Neuron (in vitro differentiated cells): ENCODE results near the gene CCNQ.

Source experiments
- H2AFZ ChIP-seq: one replicate; pipeline ENCODE4 v1.6.1; 2013; ENCODE audit warnings: low read depth, mild to moderate bottlenecking, inconsistent platforms, low read length, moderate library complexity
- H3K27me3 ChIP-seq: one replicate; pipeline ENCODE4 v1.6.1; 2013; ENCODE audit warnings: low read length; ENCODE audit not compliant: insufficient read depth
- H3K36me3 ChIP-seq: one replicate; pipeline ENCODE4 v1.6.1; 2013; ENCODE audit warnings: low read length; ENCODE audit not compliant: insufficient read depth
- H3K4me1 ChIP-seq: one replicate; pipeline ENCODE4 v1.6.1; 2013; ENCODE audit warnings: low read length; ENCODE audit not compliant: insufficient read depth
- H3K4me3 ChIP-seq: 2 replicates; pipeline ENCODE4 v1.5.1; 2013; ENCODE audit warnings: mild to moderate bottlenecking, low read length, moderate library complexity
- H3K9me3 ChIP-seq: one replicate; pipeline ENCODE4 v1.6.1; 2013; ENCODE audit warnings: low read length

CCNQ gene

GRCh38 chrX:153633607-153634180, 34.8 kb upstream of the CCNQ start:
- H2AFZ ChIP-seq: no peak overlapping the region
- no peaks in the 10 kb centered on the region for H3K36me3 ChIP-seq

GRCh38 chrX:153633048-153633447, 34.1 kb upstream of the CCNQ start:
- Histone ChIP-seq H3K27me3 (peaks cover 40% of the 10 kb centered on the region), H3K36me3 (no peaks in the 10 kb centered on the region)

More at GRCh38 chrX:153633607-153634180, 34.8 kb upstream of the CCNQ start:
- H3K27me3 ChIP-seq: peaks cover 47% of the 10 kb centered on the region
- H3K4me1 ChIP-seq: no peaks in the 10 kb centered on the region
- H3K4me3 ChIP-seq: no peak overlapping the region
- peaks cover 8% of the 10 kb centered on the region for H3K9me3 ChIP-seq

GRCh38 chrX:153632595-153632946, 33.6 kb upstream of the CCNQ start:
- Histone ChIP-seq H3K27me3 (peaks cover 36% of the 10 kb centered on the region), H3K4me1 (no peaks in the 10 kb centered on the region), H3K9me3 (peaks cover 8% of the 10 kb centered on the region)

More at GRCh38 chrX:153633048-153633447, 34.1 kb upstream of the CCNQ start:
- H3K4me1 ChIP-seq: no peaks in the 10 kb centered on the region
- no peak overlapping the region for H2AFZ ChIP-seq
- H3K9me3 ChIP-seq: peaks cover 8% of the 10 kb centered on the region
- H3K4me3 ChIP-seq: no peak overlapping the region

GRCh38 chrX:153631907-153632594, 33.1 kb upstream of the CCNQ start:
- H2AFZ ChIP-seq: no peak overlapping the region
- H3K9me3 ChIP-seq: peaks cover 8% of the 10 kb centered on the region
- H3K4me3 ChIP-seq: no peak overlapping the region
- no peaks in the 10 kb centered on the region for H3K36me3 ChIP-seq
- H3K27me3 ChIP-seq: peaks cover 35% of the 10 kb centered on the region
- no peaks in the 10 kb centered on the region for H3K4me1 ChIP-seq

More at GRCh38 chrX:153632595-153632946, 33.6 kb upstream of the CCNQ start:
- no peak overlapping the region for H3K4me3 ChIP-seq
- no peak overlapping the region for H2AFZ ChIP-seq
- H3K36me3 ChIP-seq: no peaks in the 10 kb centered on the region

- peaks cover 29% of the 10 kb centered on the region for H3K27me3 ChIP-seq
- no peak overlapping the region for H3K4me3 ChIP-seq
- H3K9me3 ChIP-seq: peaks cover 8% of the 10 kb centered on the region
- no peaks in the 10 kb centered on the region for H3K4me1 ChIP-seq
- H3K36me3 ChIP-seq: no peaks in the 10 kb centered on the region
- no peak overlapping the region for H2AFZ ChIP-seq
These were observed 32.4 kb upstream of the CCNQ start for GRCh38 chrX:153631346-153631745.

GRCh38 chrX:153628665-153629064, 29.7 kb upstream of the CCNQ start:
- Histone ChIP-seq H3K36me3 (no peaks in the 10 kb centered on the region), H3K4me1 (no peaks in the 10 kb centered on the region), H3K27me3 (peaks cover 25% of the 10 kb centered on the region), H3K9me3 (peaks cover 8% of the 10 kb centered on the region), H3K4me3 (no peak overlapping the region), H2AFZ (no peak overlapping the region)

GRCh38 chrX:153628129-153628528, 29.2 kb upstream of the CCNQ start:
- no peaks in the 10 kb centered on the region for H3K36me3 ChIP-seq
- peaks cover 8% of the 10 kb centered on the region for H3K9me3 ChIP-seq
- no peak overlapping the region for H3K4me3 ChIP-seq
- peaks cover 28% of the 10 kb centered on the region for H3K27me3 ChIP-seq
- H2AFZ ChIP-seq: no peak overlapping the region
- H3K4me1 ChIP-seq: no peaks in the 10 kb centered on the region

- H3K36me3 ChIP-seq: no peaks in the 10 kb centered on the region
- H2AFZ ChIP-seq: no peak overlapping the region
- H3K4me1 ChIP-seq: no peaks in the 10 kb centered on the region
- H3K27me3 ChIP-seq: peaks cover 28% of the 10 kb centered on the region
- H3K9me3 ChIP-seq: peaks cover 8% of the 10 kb centered on the region
- H3K4me3 ChIP-seq: no peak overlapping the region
These were observed 28.8 kb upstream of the CCNQ start for GRCh38 chrX:153627675-153628111.

GRCh38 chrX:153626863-153627674, 28.1 kb upstream of the CCNQ start:
- Histone ChIP-seq H2AFZ (no peak overlapping the region), H3K36me3 (no peaks in the 10 kb centered on the region), H3K9me3 (peaks cover 8% of the 10 kb centered on the region), H3K4me3 (no peak overlapping the region), H3K27me3 (peaks cover 31% of the 10 kb centered on the region), H3K4me1 (no peaks in the 10 kb centered on the region)

GRCh38 chrX:153626025-153626633, 27.2 kb upstream of the CCNQ start:
- H3K36me3 ChIP-seq: no peaks in the 10 kb centered on the region
- peaks cover 1% of the 10 kb centered on the region for H3K9me3 ChIP-seq
- no peak overlapping the region for H3K4me3 ChIP-seq
- H3K4me1 ChIP-seq: no peaks in the 10 kb centered on the region
- peaks cover 31% of the 10 kb centered on the region for H3K27me3 ChIP-seq
- no peak overlapping the region for H2AFZ ChIP-seq

GRCh38 chrX:153625271-153626024, 26.5 kb upstream of the CCNQ start:
- peaks cover 28% of the 10 kb centered on the region for H3K27me3 ChIP-seq
- no peaks in the 10 kb centered on the region for H3K4me1 ChIP-seq
- H3K9me3 ChIP-seq: no peaks in the 10 kb centered on the region
- no peak overlapping the region for H3K4me3 ChIP-seq
- H3K36me3 ChIP-seq: no peaks in the 10 kb centered on the region
- no peak overlapping the region for H2AFZ ChIP-seq

- no peak overlapping the region for H3K4me3 ChIP-seq
- H3K9me3 ChIP-seq: no peaks in the 10 kb centered on the region
- peaks cover 25% of the 10 kb centered on the region for H3K27me3 ChIP-seq
- no peaks in the 10 kb centered on the region for H3K4me1 ChIP-seq
- H2AFZ ChIP-seq: no peak overlapping the region
- no peaks in the 10 kb centered on the region for H3K36me3 ChIP-seq
These were observed 25.5 kb upstream of the CCNQ start for GRCh38 chrX:153624196-153625091.
